ENCODE data around the gene SOX9.

DNA sequence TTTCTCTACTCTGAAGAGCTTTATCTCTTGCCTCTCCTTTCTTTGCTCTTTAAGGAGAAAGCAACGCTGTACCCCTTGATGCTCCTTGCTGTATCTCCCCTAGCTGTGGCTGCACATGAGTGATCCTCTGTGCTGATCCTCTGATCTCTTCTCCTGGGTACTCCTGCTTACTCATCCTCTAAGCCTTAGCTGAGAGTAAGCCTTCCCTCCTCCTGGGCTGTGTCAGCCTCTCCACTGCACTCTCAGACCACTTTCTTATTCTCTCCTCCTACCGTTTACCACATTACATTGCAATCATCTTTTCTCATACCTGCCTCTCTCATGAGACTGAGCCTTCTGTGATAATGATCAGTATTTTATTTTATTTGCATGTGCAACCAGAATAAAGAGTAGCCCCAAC, 25.1 kb downstream of the SOX9 start:
- TF ChIP-seq POLR2A (IDR thresholded peaks at IDR 0.05; ENCODE audit: low read length) (no peak), GATA1 (IDR thresholded peaks at IDR 0.05; ENCODE audit: low read depth, low read length) (no peak)
